ENCODE measurements around the gene GOLGA5. TPM values are rescaled to one million over a fixed set of nuclear protein-coding genes. Genes with fewer than 3 reads are reported as not detected.
A peak's percentile ranks its signal among the peaks of the same experiment; 100 is the strongest.
"Not testable (repeated sequence)": the region's sequence is repeated elsewhere in the genome, so short reads cannot be mapped to it uniquely, and the experiment has no call there.

The GOLGA5 gene
- total and polyA plus RNA-seq, 4 donors = 28.1 to 38.6 (median 31.6) TPM

- no peak overlapping the region for H3K4me3 ChIP-seq (ENCODE audit: low read depth, low read length)
- 93% methylated on average over 3 of the region's 8 CpGs for WGBS (ENCODE audit: insufficient coverage)
- H3K27ac ChIP-seq (ENCODE audit: low read depth, low read length) = no peak overlapping the region
- no peaks in the 10 kb centered on the region for H3K9me3 ChIP-seq (ENCODE audit: control insufficient read depth, insufficient read depth, low read length)
- no peaks in the 10 kb centered on the region for H3K4me1 ChIP-seq (ENCODE audit: control insufficient read depth, insufficient read depth, low read length)
- DNase-seq (ENCODE audit: low read depth in 4 of 6, low spot score in 6 of 6) = no peak
- no peaks in the 10 kb centered on the region for H3K36me3 ChIP-seq (ENCODE audit: control insufficient read depth, insufficient read depth, low read length)
- no peaks in the 10 kb centered on the region for H3K27me3 ChIP-seq (ENCODE audit: control insufficient read depth, insufficient read depth, low read length)
Measured at GRCh38 chr14:92774572-92774971, 19.5 kb upstream of the GOLGA5 start.

DNA sequence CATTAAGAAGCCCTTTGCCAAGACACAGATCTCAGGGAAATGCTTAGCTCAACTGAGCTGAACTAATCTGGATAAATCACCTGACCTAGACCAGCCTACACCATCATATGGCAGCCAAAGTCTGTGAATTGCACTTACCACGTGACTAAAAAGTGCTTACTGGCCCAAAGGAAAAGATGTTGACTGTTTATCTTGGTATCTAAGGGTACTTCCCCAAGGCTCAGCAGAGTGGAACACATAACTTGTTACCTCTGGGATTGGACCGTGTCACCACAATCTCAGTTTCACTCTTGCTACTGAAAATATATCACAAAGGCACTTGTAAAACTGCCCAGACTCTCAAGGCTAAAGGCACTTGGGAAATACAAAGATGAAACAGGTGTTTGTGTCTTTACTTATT, 18.8 kb upstream of the GOLGA5 start:
- H3K4me1 ChIP-seq (ENCODE audit: control insufficient read depth, insufficient read depth, low read length); H3K27me3 ChIP-seq (ENCODE audit: control insufficient read depth, insufficient read depth, low read length); H3K4me3 ChIP-seq (ENCODE audit: low read depth, low read length); H3K36me3 ChIP-seq (ENCODE audit: control insufficient read depth, insufficient read depth, low read length); DNase-seq (ENCODE audit: low read depth in 4 of 6, low spot score in 6 of 6); H3K27ac ChIP-seq (ENCODE audit: low read depth, low read length); H3K9me3 ChIP-seq (ENCODE audit: control insufficient read depth, insufficient read depth, low read length): not testable (repeated sequence)
- WGBS (ENCODE audit: insufficient coverage) = no CpG with 5 or more reads among the region's 2 CpGs

- DNase-seq (ENCODE audit: low read depth in 4 of 6, low spot score in 6 of 6) = peak in 1 of 6 donors; percentile 57
- not testable (repeated sequence) for H3K36me3 ChIP-seq (ENCODE audit: control insufficient read depth, insufficient read depth, low read length); H3K9me3 ChIP-seq (ENCODE audit: control insufficient read depth, insufficient read depth, low read length); H3K27me3 ChIP-seq (ENCODE audit: control insufficient read depth, insufficient read depth, low read length); H3K4me1 ChIP-seq (ENCODE audit: control insufficient read depth, insufficient read depth, low read length); H3K27ac ChIP-seq (ENCODE audit: low read depth, low read length); H3K4me3 ChIP-seq (ENCODE audit: low read depth, low read length)
- WGBS (ENCODE audit: insufficient coverage) = no CpG with 5 or more reads among the region's 3 CpGs
Measured at GRCh38 chr14:92778868-92779565, 15.1 kb upstream of the GOLGA5 start.

GRCh38 chr14:92780444-92781232, 13.5 kb upstream of the GOLGA5 start:
- Histone ChIP-seq H3K9me3 (ENCODE audit: control insufficient read depth, insufficient read depth, low read length) (no peaks in the 10 kb centered on the region), H3K27ac (ENCODE audit: low read depth, low read length) (no peak overlapping the region), H3K4me1 (ENCODE audit: control insufficient read depth, insufficient read depth, low read length) (no peaks in the 10 kb centered on the region), H3K27me3 (ENCODE audit: control insufficient read depth, insufficient read depth, low read length) (no peaks in the 10 kb centered on the region), H3K36me3 (ENCODE audit: control insufficient read depth, insufficient read depth, low read length) (no peaks in the 10 kb centered on the region), H3K4me3 (ENCODE audit: low read depth, low read length) (no peak overlapping the region)
- peak in 1 of 6 donors; percentile 14 for DNase-seq (ENCODE audit: low read depth in 4 of 6, low spot score in 6 of 6)
- 83% methylated on average over 1 of the region's 7 CpGs for WGBS (ENCODE audit: insufficient coverage)

DNA sequence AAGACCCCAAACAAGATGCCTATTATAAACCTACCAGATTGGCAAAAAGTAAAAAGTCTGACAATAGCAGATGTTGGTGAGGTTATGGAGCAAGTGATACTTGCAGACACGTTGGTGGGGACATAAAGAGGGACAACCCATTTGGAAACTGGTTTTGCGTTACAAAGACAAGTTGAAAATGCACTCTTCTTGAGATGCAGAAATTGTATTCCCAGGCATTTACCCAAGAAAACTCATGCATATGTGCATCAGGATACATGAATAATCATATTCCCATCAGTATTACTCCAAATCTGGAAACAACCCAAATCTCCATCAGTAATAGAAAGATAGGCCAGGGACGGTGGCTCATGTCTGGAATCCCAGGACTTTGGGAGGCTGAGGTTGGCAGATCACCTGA, 12.8 kb upstream of the GOLGA5 start:
- Histone ChIP-seq H3K9me3 (ENCODE audit: control insufficient read depth, insufficient read depth, low read length) (no peaks in the 10 kb centered on the region), H3K36me3 (ENCODE audit: control insufficient read depth, insufficient read depth, low read length) (no peaks in the 10 kb centered on the region), H3K27me3 (ENCODE audit: control insufficient read depth, insufficient read depth, low read length) (no peaks in the 10 kb centered on the region), H3K4me1 (ENCODE audit: control insufficient read depth, insufficient read depth, low read length) (no peaks in the 10 kb centered on the region), H3K4me3 (ENCODE audit: low read depth, low read length) (no peak overlapping the region), H3K27ac (ENCODE audit: low read depth, low read length) (no peak overlapping the region)
- no CpG with 5 or more reads among the region's 3 CpGs for WGBS (ENCODE audit: insufficient coverage)
- no peak for DNase-seq (ENCODE audit: low read depth in 4 of 6, low spot score in 6 of 6)

- Histone ChIP-seq H3K9me3 (ENCODE audit: control insufficient read depth, insufficient read depth, low read length) (no peaks in the 10 kb centered on the region), H3K27ac (ENCODE audit: low read depth, low read length) (no peak overlapping the region), H3K27me3 (ENCODE audit: control insufficient read depth, insufficient read depth, low read length) (no peaks in the 10 kb centered on the region), H3K4me1 (ENCODE audit: control insufficient read depth, insufficient read depth, low read length) (no peaks in the 10 kb centered on the region), H3K36me3 (ENCODE audit: control insufficient read depth, insufficient read depth, low read length) (no peaks in the 10 kb centered on the region), H3K4me3 (ENCODE audit: low read depth, low read length) (no peak overlapping the region)
- WGBS (ENCODE audit: insufficient coverage) = 47% methylated on average over 2 of the region's 2 CpGs
- peak in 5 of 6 donors; percentile 27 to 93 (median 54) for DNase-seq (ENCODE audit: low read depth in 4 of 6, low spot score in 6 of 6)
Measured at GRCh38 chr14:92783813-92784431, 10.2 kb upstream of the GOLGA5 start.

- Histone ChIP-seq H3K4me1 (ENCODE audit: control insufficient read depth, insufficient read depth, low read length) (no peaks in the 10 kb centered on the region), H3K4me3 (ENCODE audit: low read depth, low read length) (no peak overlapping the region), H3K9me3 (ENCODE audit: control insufficient read depth, insufficient read depth, low read length) (peaks cover 5% of the 10 kb centered on the region), H3K36me3 (ENCODE audit: control insufficient read depth, insufficient read depth, low read length) (no peaks in the 10 kb centered on the region), H3K27me3 (ENCODE audit: control insufficient read depth, insufficient read depth, low read length) (no peaks in the 10 kb centered on the region), H3K27ac (ENCODE audit: low read depth, low read length) (no peak overlapping the region)
- whole genome bisulfite sequencing (ENCODE audit: insufficient coverage) = 59% methylated on average over 3 of the region's 6 CpGs
- no peak for DNase-seq (ENCODE audit: low read depth in 4 of 6, low spot score in 6 of 6)
Measured at GRCh38 chr14:92785667-92786426, 8.3 kb upstream of the GOLGA5 start.

DNA sequence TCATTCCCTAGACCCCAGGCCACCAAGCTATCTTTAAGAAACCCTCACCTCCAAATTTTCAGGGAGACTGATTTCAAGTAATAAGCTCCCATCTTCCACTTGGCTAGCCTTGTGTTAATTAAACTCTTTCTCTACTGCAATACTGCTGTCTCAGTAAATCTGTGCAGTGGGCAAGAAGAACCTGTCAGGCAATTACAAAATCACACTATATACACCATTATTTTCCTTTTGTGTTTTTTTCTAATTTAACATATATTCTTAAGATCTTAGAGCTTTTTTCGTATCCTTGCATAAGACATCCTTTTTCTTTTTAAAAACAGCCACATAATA, 7.7 kb upstream of the GOLGA5 start:
- H3K4me1 ChIP-seq (ENCODE audit: control insufficient read depth, insufficient read depth, low read length) = no peaks in the 10 kb centered on the region
- no CpG with 5 or more reads among the region's 1 CpG for WGBS (ENCODE audit: insufficient coverage)
- no peaks in the 10 kb centered on the region for H3K27me3 ChIP-seq (ENCODE audit: control insufficient read depth, insufficient read depth, low read length)
- no peak for DNase-seq (ENCODE audit: low read depth in 4 of 6, low spot score in 6 of 6)
- no peak overlapping the region for H3K27ac ChIP-seq (ENCODE audit: low read depth, low read length)
- no peak overlapping the region for H3K4me3 ChIP-seq (ENCODE audit: low read depth, low read length)
- no peaks in the 10 kb centered on the region for H3K36me3 ChIP-seq (ENCODE audit: control insufficient read depth, insufficient read depth, low read length)
- H3K9me3 ChIP-seq (ENCODE audit: control insufficient read depth, insufficient read depth, low read length) = peaks cover 5% of the 10 kb centered on the region

DNA sequence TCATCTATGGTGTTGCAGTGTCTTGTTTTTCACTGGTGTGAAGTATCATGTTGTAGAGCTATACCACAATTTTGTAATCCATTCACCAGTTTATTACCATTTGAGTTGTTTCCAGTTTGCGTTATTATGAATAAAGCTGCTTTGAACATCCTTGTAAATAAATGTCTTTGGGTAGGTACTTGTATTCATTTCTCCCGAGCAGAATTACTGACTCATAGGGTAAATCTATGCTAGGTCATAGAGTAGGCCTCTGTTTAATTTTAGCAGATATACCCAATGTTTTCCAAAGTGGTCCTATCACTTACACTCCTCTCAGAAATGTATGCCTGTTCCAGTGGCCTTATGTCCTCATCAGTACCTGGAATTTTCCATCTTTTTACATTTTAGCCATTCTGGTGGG, 6.6 kb upstream of the GOLGA5 start:
- peaks cover 5% of the 10 kb centered on the region for H3K9me3 ChIP-seq (ENCODE audit: control insufficient read depth, insufficient read depth, low read length)
- no CpG with 5 or more reads among the region's 2 CpGs for WGBS (ENCODE audit: insufficient coverage)
- H3K4me3 ChIP-seq (ENCODE audit: low read depth, low read length) = no peak overlapping the region
- no peak for DNase-seq (ENCODE audit: low read depth in 4 of 6, low spot score in 6 of 6)
- no peaks in the 10 kb centered on the region for H3K27me3 ChIP-seq (ENCODE audit: control insufficient read depth, insufficient read depth, low read length)
- H3K36me3 ChIP-seq (ENCODE audit: control insufficient read depth, insufficient read depth, low read length) = no peaks in the 10 kb centered on the region
- no peaks in the 10 kb centered on the region for H3K4me1 ChIP-seq (ENCODE audit: control insufficient read depth, insufficient read depth, low read length)
- H3K27ac ChIP-seq (ENCODE audit: low read depth, low read length) = no peak overlapping the region

Data from spinal cord (tissue), 10 donors.